Lower leg skin (tissue), 3 donors: ENCODE results near the gene TANK.

Experiments
- POLR2A ChIP-seq, 2 donors: fragments of 450-650 bp; IDR thresholded peaks; one replicate each; pipeline ENCODE4 v1.6.1; 2016 to 2017; ENCODE audit warnings: antibody characterized with exemption in 2 of 2, mild to moderate bottlenecking in 1 of 2, moderate library complexity in 1 of 2
- TF ChIP-seq, protein P1 (sequence below), 3 donors: fragments of 450-650 bp; IDR thresholded peaks; one replicate each; pipeline ENCODE4 v1.5.1; 2016; ENCODE audit warnings: antibody characterized with exemption in 3 of 3, mild to moderate bottlenecking in 3 of 3, moderate library complexity in 2 of 3

- TF ChIP-seq, protein P1, sequence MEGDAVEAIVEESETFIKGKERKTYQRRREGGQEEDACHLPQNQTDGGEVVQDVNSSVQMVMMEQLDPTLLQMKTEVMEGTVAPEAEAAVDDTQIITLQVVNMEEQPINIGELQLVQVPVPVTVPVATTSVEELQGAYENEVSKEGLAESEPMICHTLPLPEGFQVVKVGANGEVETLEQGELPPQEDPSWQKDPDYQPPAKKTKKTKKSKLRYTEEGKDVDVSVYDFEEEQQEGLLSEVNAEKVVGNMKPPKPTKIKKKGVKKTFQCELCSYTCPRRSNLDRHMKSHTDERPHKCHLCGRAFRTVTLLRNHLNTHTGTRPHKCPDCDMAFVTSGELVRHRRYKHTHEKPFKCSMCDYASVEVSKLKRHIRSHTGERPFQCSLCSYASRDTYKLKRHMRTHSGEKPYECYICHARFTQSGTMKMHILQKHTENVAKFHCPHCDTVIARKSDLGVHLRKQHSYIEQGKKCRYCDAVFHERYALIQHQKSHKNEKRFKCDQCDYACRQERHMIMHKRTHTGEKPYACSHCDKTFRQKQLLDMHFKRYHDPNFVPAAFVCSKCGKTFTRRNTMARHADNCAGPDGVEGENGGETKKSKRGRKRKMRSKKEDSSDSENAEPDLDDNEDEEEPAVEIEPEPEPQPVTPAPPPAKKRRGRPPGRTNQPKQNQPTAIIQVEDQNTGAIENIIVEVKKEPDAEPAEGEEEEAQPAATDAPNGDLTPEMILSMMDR (IDR thresholded peaks at IDR 0.05): no peak
- no peak for TF ChIP-seq POLR2A (IDR thresholded peaks at IDR 0.05)
Measured at GRCh38 chr2:161239326-161240109, 79.3 kb downstream of the TANK start.
